Activated T-helper 1 cell treated with anti-CD3 and anti-CD28 coated beads, Interleukin-12 subunit alpha, Interleukin-12 subunit beta, Interleukin-2, Interleukin-4 antibody, amounts not matched to agents 30 ng/mL and 10 ng/mL and 1 ng/mL, durations not matched to agents 14 hours and 24 hours and 36 hours (primary cell): ENCODE data around the gene DBH. TPM values are rescaled to one million over a fixed set of nuclear protein-coding genes. Genes with fewer than 3 reads are reported as not detected.

Source experiments
- DNase-seq: peaks from one replicate; pipeline ENCODE4 v3.0.0; 2021; ENCODE audit warnings: low spot score
- H3K27ac Mint-ChIP-seq: one replicate; pipeline ENCODE4 v1.8.0; 2021; ENCODE audit warnings: mild to moderate bottlenecking, mixed read lengths
- H3K27me3 Mint-ChIP-seq: one replicate; pipeline ENCODE4 v1.8.0; 2022; ENCODE audit warnings: mild to moderate bottlenecking, moderate library complexity, mixed read lengths; ENCODE audit not compliant: insufficient read depth
- H3K36me3 Mint-ChIP-seq: one replicate; pipeline ENCODE4 v1.8.0; 2021; ENCODE audit warnings: low read depth, mixed read lengths
- H3K4me1 Mint-ChIP-seq: one replicate; pipeline ENCODE4 v1.8.0; 2021; ENCODE audit warnings: low read depth, mixed read lengths
- H3K4me3 Mint-ChIP-seq: one replicate; pipeline ENCODE4 v1.8.0; 2021; ENCODE audit warnings: mild to moderate bottlenecking, moderate library complexity, mixed read lengths
- H3K9me3 Mint-ChIP-seq: one replicate; pipeline ENCODE4 v1.8.0; 2021; ENCODE audit warnings: mixed read lengths
- intact Hi-C: fragments of 100-400 bp; cut with micrococcal nuclease; formaldehyde crosslinking; loops from one replicate; pipeline ENCODE4 v1.15.1; 2024
- total RNA-seq: library from RNA; stranded (reverse); gene quantifications from 2 replicates; pipeline ENCODE4 v1.2.3, GENCODE V29; 2022

The DBH gene
- total RNA-seq, 1 donor from 2014 or later = not detected

DNA sequence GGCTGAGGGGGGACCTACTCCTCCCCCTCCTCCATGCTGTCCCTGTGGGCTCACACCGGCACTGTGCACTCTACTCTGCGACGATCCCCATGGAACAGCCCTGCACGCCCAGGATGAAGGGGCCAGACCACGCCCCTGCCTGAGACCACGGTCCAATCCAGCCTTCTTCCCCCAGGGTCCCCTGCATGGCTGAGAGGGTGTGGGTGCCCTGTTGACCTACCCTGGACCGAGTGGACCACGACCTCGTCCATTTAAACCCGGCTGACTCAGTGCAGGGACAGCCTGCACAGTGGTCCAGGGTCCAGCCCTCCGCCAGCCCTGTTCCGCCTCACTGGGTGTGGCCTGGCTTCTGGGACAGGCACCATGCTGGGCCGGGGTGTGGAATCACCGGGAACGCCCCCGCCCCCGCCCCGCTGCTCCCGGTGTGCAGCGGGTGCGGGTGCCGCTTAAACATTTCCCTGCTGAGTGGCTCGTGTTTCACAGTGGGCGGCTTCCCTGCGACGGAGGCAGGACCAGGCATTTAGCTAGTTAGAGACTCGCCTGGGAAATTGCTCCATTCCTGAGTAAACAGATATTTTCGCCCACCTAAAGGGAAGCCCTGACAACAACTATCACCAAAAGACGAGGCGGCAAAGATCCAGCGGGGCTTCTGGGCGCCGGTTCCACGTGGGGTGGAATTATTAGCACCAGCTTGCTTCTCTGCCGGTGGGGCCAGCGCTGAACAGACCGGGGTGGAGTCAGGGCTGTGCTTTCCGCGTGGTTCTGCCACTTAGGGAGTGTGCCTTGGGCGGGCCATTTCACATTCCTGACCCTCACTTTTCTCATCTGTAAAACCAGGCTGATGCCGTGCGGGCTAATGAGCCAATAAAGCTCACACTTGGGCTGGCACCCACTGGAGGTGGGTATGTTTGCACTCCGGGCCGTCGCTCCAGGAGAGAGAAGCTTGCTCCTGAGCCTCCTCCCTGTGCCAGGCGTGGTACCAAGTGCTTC, 22.6 kb downstream of the DBH start:
- Mint-ChIP-seq H3K4me3 (no peak overlapping the region), H3K27me3 (peaks cover 23% of the 10 kb centered on the region), H3K9me3 (no peaks in the 10 kb centered on the region), H3K27ac (no peak overlapping the region), H3K36me3 (no peaks in the 10 kb centered on the region), H3K4me1 (no peaks in the 10 kb centered on the region)
- intact Hi-C loops = no loop called here
- DNase-seq = no peak

DNA sequence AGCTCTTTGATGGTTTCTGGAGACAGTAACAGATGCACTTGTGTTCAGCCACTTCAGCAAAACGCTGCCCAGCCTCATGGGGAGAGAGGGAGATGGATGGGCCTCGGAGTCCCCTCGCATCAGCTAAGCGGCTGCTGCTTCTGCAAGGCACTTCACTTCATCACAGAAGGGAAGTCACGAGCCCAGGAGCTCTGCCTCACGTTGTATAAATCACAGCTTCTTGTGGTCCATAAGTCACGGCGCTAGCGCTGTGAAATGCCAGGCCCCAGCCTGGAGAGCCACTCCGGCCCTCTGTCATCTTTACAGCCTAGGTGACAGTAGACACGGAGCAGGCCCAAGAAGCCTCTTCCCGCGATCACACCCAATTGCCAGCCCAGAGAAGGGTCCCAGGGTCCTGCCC, 23.4 kb downstream of the DBH start:
- intact Hi-C loops = no loop called here
- H3K9me3 Mint-ChIP-seq = no peaks in the 10 kb centered on the region
- no peak for DNase-seq
- H3K27me3 Mint-ChIP-seq = peaks cover 23% of the 10 kb centered on the region
- H3K36me3 Mint-ChIP-seq = no peaks in the 10 kb centered on the region
- no peak overlapping the region for H3K27ac Mint-ChIP-seq
- no peak overlapping the region for H3K4me3 Mint-ChIP-seq
- no peaks in the 10 kb centered on the region for H3K4me1 Mint-ChIP-seq

DNA sequence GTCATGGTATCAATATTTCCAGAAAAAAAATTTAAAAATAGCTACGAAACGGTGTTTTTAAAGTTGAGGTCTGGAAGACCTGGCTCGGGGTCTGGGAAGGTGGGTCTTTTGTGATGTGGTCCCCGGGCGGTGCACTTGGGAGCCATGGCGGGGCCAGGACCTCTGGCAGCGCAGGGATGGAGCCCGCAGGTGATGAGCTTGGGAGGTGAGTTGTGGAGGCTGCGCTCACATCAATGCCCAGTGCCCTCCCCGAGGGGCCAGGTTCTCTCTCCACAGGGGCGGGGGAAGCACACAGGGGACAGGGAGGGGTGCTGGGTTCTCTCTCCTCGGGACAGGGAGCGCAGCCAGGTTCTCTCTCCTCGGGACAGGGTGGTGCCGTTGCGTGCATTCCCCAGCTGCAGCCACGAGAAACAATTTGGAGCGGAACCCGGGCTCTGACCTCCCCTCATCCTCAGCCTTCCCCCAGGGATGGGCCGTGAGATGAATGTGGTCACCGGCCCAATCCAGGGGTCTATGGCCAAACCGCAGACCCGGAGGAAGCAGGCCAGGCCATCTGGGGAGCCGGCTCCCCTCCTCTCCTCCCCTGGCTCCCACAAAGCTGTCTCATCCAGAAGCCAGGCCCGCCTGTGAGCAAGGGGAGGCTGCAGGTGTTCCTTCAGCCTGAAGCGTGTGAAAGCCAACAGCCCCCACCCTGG, 25.8 kb downstream of the DBH start:
- no peak overlapping the region for H3K4me3 Mint-ChIP-seq
- intact Hi-C loops = no loop called here
- peaks cover 15% of the 10 kb centered on the region for H3K27me3 Mint-ChIP-seq
- H3K27ac Mint-ChIP-seq = no peak overlapping the region
- DNase-seq = no peak
- H3K4me1 Mint-ChIP-seq = no peaks in the 10 kb centered on the region
- H3K9me3 Mint-ChIP-seq = no peaks in the 10 kb centered on the region
- no peaks in the 10 kb centered on the region for H3K36me3 Mint-ChIP-seq

DNA sequence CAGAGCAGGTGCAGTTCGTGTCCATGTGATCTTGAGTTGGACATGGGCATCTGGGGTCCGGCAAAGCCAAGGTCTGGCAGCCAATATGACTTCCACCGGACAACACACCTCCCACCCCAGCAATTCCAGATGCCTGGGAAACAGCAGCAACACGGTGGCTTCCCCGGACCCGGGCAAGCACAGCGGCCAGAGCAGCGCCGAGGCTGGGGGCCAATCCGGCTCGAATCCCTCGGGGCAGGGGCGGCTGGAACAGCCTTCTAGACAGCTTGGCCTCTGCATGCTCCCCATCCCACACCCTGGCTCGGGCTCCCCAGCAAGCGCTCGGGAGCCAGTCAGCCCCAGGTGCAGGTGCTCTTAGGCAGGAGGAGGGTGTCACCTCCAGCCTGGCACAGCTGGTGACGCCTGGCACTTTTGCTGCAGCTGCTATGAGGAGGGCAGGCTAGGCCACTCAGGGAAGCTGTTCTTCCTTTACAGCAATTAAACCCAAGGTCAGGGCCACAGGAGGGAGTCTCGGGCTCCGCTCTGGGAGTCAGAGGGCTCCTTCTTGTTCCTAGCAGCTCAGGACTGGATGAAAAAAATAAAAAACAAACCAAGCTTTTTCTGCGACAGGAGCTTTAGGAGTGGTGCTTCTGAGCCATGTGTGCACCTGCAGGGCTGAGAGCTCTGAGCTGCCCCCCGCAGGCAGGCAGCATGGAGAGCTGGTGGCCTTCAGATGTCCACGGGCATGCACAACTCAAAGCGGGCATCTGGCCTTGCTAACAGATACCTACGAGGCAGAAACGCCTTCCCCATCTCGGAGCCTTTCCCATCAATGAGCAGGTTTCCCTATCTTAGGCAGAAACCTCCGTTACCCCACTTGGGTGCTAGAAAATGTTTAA, 28.2 kb downstream of the DBH start:
- Mint-ChIP-seq H3K4me3 (no peak overlapping the region), H3K27me3 (peaks cover 8% of the 10 kb centered on the region), H3K9me3 (no peaks in the 10 kb centered on the region), H3K36me3 (no peaks in the 10 kb centered on the region), H3K4me1 (no peaks in the 10 kb centered on the region), H3K27ac (no peak overlapping the region)
- no peak for DNase-seq
- intact Hi-C loops = no loop called here

DNA sequence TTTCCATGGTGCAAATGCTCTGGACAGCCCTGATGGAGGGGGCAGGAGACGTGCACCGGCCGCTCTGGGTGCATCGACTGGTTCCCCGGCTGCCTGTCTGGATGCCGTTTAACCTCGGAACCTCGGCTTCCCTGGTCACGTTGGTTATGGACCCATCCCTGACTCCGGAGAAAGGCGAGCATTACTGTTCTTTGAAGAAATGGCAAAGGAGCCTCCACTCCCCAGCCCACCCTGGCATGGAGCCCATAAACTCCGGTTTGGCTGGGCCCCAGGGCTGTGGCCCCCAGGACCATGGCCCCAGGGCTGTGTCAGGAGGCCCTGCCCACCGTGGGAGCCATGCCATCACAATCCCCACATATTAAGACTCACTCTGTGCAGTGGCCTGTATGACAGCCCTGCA, 28.9 kb downstream of the DBH start:
- no peak for DNase-seq
- no peak overlapping the region for H3K4me3 Mint-ChIP-seq
- intact Hi-C loops = no loop called here
- H3K27me3 Mint-ChIP-seq = peaks cover 3% of the 10 kb centered on the region
- H3K27ac Mint-ChIP-seq = no peak overlapping the region
- no peaks in the 10 kb centered on the region for H3K4me1 Mint-ChIP-seq
- H3K9me3 Mint-ChIP-seq = no peaks in the 10 kb centered on the region
- H3K36me3 Mint-ChIP-seq = no peaks in the 10 kb centered on the region

DNA sequence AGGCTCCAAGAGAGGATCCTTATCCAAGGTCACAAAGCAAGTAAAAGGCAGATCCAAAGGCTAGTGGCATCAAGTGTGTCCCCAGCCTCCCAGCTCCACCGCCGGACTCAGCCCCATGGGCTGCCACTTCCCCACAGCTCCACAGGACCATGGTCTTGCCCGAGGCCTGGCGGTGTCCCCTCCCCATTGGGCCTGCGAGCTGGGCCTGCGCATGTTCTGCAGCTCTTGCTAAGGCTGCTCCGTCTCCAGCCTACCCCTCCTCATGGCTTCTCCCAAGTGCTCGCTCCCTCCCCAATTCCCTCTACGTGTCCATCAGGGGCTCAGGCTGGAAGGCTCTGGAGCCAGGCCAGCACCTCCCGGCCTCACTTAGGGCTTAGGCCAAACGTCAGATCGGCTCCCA, 29.4 kb downstream of the DBH start:
- no peaks in the 10 kb centered on the region for H3K36me3 Mint-ChIP-seq
- H3K4me1 Mint-ChIP-seq = no peaks in the 10 kb centered on the region
- no peak overlapping the region for H3K4me3 Mint-ChIP-seq
- no peaks in the 10 kb centered on the region for H3K9me3 Mint-ChIP-seq
- H3K27me3 Mint-ChIP-seq = peaks cover 3% of the 10 kb centered on the region
- intact Hi-C loops = no loop called here
- no peak overlapping the region for H3K27ac Mint-ChIP-seq
- DNase-seq = no peak

DNA sequence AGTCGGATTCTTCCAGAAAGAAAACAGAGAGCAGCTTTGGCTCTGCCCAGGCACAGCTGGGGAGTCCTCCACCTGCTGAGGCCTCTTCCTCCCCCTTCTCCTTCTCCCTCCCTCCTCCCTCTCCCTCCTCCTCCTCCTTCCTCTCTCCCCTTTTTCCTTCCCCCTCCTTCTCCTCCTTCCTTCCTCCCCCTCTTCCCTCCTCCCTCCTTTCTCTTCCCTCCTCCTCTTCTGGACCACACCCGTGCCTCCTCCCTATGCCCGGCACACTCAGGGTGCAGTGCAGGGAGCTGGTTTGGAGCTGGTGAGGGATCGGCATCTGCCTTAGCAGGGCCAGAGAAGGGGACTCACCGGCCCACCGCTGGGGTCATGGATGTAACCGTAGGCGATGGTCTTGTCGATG, 30.2 kb downstream of the DBH start:
- H3K4me3 Mint-ChIP-seq = no peak overlapping the region
- no peak overlapping the region for H3K27ac Mint-ChIP-seq
- peaks cover 2% of the 10 kb centered on the region for H3K27me3 Mint-ChIP-seq
- H3K4me1 Mint-ChIP-seq = no peaks in the 10 kb centered on the region
- intact Hi-C loops = no loop called here
- no peaks in the 10 kb centered on the region for H3K36me3 Mint-ChIP-seq
- DNase-seq = no peak
- no peaks in the 10 kb centered on the region for H3K9me3 Mint-ChIP-seq

DNA sequence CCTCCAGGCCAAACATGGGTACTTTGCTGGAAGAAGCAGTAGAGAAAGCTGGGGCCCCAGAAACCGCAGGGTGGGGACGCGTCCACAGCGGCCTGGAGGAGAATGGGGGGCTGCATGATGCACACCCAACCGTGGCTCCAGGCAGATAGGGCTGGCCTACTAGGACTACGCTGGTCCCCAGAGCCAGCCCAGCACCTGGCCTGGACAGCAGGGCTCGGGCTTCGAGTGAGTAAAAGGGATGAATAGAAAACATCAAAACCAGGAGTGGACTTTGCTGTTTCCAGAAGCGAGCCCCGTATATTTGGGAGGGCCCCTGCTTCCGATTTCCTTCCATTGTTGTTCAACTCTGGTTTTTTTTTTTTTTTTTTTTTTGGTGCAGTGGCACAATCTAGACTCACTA, 30.7 kb downstream of the DBH start:
- Mint-ChIP-seq H3K4me3 (no peak overlapping the region), H3K36me3 (no peaks in the 10 kb centered on the region), H3K27ac (no peak overlapping the region), H3K27me3 (no peaks in the 10 kb centered on the region), H3K9me3 (no peaks in the 10 kb centered on the region), H3K4me1 (no peaks in the 10 kb centered on the region)
- intact Hi-C loops = no loop called here
- DNase-seq = no peak

DNA sequence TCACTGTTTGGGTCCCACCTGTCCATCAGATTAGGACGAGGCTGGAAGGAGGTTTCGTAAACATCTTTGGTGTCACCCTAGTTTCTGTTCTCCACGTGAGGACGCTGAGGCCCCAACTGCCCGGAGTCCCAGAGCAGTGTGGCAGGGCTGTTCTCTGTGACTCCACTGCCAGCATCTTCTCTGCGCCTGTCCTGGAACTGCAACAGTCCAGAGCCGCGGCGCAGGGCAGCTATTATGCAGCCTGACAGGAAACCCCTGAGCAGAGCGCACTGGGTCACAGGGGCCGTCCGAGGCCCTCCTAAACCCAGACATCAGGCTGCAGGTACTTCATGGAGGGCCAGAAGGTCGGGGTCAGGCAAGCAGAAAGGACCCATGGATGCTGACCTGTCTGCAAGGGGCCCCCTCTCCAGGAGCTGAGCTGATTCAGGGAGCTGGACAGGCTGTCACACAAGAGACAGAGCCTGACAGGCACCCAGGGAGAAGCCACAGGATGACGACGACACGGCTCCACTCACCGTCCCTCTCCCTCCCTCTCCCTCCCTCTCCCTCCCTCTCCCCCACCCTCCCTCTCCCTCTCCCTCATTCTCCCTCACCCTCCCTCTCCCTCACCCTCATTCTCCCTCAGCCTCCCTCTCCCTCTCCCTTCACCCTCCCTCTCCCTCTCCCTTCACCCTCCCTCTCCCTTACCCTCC, 31.7 kb downstream of the DBH start:
- no peaks in the 10 kb centered on the region for H3K36me3 Mint-ChIP-seq
- no peak overlapping the region for H3K27ac Mint-ChIP-seq
- intact Hi-C loops = no loop called here
- no peak overlapping the region for H3K4me3 Mint-ChIP-seq
- DNase-seq = no peak
- H3K4me1 Mint-ChIP-seq = no peaks in the 10 kb centered on the region
- H3K27me3 Mint-ChIP-seq = no peaks in the 10 kb centered on the region
- H3K9me3 Mint-ChIP-seq = no peaks in the 10 kb centered on the region

DNA sequence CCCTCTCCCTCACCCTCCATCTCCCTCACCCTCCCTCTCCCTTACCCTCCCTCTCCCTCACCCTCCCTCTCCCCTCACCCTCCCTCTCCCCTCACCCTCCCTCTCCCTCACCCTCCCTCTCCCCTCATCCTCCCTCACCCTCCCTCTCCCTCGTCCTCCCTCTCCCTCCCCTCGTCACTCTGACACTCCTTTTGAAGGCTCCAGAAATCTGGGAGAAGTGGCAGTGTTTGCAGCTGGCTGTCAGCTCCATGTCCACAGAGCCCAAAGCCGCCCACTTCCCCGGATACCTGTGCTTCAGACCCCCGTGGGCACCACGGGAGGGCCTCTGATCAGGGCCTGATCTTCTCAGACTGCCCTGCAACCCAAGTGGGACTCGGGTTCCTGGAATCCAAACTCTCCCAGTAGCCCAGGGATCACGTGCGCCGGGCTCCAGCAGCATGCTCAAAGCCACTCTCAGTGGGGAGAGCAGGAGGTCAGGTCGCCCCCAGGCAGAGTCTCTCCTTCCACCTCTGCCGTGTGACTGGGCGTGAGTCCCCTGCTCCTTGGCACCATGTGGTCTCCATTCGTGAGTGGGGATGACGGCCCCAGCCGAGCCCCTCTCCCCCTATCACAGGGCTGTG, 33.1 kb downstream of the DBH start:
- no peak overlapping the region for H3K27ac Mint-ChIP-seq
- no peaks in the 10 kb centered on the region for H3K36me3 Mint-ChIP-seq
- DNase-seq = no peak
- no peak overlapping the region for H3K4me3 Mint-ChIP-seq
- H3K4me1 Mint-ChIP-seq = no peaks in the 10 kb centered on the region
- no peaks in the 10 kb centered on the region for H3K27me3 Mint-ChIP-seq
- H3K9me3 Mint-ChIP-seq = no peaks in the 10 kb centered on the region
- intact Hi-C loops = no loop called here

DNA sequence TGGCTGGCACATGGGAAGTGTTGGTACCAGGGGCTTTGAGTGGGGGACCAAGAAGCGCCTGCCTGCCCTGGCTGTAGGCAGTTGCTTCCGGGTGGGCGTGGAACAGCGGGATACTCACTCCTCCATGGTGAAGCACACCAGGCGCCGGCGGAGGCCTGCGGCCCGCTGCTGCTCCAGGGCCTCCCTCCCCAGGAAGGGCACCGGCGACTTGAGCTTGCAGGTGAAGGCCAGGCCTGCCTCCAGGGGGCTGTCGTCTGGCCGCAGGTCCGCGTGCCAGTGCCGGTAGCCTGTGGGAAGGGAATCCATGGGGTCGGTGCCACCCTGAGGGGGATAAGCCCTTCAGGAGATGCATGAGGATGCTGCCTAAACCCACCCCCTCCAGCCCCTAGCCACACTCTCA, 34.3 kb downstream of the DBH start:
- intact Hi-C loops = no loop called here
- no peak overlapping the region for H3K4me3 Mint-ChIP-seq
- DNase-seq = no peak
- H3K9me3 Mint-ChIP-seq = no peaks in the 10 kb centered on the region
- no peak overlapping the region for H3K27ac Mint-ChIP-seq
- H3K36me3 Mint-ChIP-seq = no peaks in the 10 kb centered on the region
- H3K27me3 Mint-ChIP-seq = no peaks in the 10 kb centered on the region
- peaks cover 4% of the 10 kb centered on the region for H3K4me1 Mint-ChIP-seq

DNA sequence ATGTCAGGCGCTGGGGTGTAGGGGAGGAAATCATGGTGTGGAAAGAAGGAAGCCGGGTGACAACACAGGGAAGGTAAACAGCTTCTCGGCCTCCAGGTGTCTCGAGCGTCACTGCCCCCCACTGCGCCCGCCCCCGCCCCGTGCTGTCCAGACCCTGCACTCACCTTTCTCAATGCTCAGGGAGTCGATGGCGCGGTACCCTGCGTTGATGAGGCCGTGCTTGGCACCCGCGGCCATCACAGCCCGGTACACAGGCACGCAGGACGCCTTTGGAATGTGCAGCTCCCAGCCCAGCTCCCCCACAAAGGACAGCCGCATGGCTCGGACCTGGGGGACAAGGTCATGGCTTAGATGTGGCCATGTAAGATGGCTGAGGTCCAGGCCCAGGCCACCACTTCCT, 35.2 kb downstream of the DBH start:
- no peaks in the 10 kb centered on the region for H3K9me3 Mint-ChIP-seq
- no peaks in the 10 kb centered on the region for H3K27me3 Mint-ChIP-seq
- H3K36me3 Mint-ChIP-seq = no peaks in the 10 kb centered on the region
- DNase-seq = no peak
- no peak overlapping the region for H3K27ac Mint-ChIP-seq
- H3K4me3 Mint-ChIP-seq = no peak overlapping the region
- H3K4me1 Mint-ChIP-seq = peaks cover 13% of the 10 kb centered on the region
- intact Hi-C loops = no loop called here
